HG03439 (cell line): ENCODE measurements around the gene ACSS2.
"Not testable (repeated sequence)": the region's sequence is repeated elsewhere in the genome, so short reads cannot be mapped to it uniquely, and the experiment has no call there.

Experiments used
- ATAC-seq: cut with Tn5 transposase; IDR thresholded peaks from one replicate; pipeline ENCODE4 v1.9.1; 2021; ENCODE audit warnings: mild to moderate bottlenecking, moderate library complexity; ENCODE audit not compliant: unreplicated experiment

Gene ACSS2

DNA sequence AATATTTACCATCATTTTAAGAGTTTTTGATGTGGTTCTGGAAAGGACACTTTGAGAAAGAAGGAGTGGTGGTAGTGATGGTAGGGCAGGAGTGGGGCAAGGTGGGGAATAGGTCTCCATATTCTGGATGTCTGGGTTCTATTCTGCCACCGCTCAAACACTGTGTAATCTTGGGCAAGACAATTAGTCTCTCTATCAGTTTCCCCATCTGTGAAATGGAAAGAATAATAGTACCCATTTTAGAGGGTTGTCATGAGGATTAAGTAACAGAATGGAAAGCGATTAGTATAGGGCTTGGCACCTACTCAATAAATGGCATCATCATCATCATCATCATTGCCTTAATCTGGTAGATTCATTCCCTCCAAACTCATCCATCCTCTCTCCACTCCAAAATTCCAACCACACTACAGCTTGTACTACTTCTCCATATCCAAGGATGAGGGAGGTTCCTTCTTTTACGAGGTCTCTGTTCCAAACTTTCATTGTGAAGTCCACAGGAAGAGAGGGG lies 2.8 kb upstream of the ACSS2 start:
- ATAC-seq: no peak

- ATAC-seq: no peak
Measured at GRCh38 chr20:34874094-34874654, 2.2 kb upstream of the ACSS2 start.

DNA sequence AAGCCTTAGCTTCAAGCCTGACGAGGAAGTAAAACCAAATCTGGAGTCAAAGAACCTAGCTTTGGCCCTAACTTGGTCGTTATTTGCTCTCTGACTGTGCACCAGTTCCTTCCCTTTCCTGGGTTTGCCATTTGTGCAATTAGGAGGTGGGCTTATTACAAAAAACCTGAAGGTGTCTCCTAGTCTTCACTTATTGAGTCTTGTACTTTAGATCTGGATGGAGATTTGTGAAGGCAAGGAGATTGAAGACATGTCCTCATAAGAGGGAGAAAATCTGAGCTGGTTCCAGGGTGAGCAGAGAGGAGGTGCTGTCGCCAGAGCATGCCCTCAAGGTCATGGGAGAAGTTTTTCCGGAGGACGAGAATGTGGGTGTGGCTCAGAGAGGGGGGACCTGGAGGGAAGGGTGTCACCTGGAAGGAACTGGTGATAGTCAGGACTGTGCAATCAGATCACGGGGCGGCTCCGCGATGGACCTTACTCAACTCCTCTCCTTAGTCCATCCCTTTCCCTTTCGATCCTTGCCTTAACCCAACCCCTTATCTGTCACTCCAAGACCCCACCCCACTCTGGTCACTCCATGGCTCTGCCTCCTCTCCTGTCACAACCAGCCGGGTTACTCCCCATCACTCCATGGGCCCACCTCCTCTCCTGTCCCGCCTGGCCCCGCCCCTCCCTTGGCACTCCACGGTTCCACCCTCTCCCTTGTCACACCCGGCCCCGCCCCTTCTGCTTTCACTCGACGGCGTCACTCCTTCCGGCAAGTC lies 588 bp upstream of the ACSS2 start:
- peak; percentile 65 for ATAC-seq

- no peak for ATAC-seq
Measured at GRCh38 chr20:34880215-34880850, 3.9 kb downstream of the ACSS2 start.

DNA sequence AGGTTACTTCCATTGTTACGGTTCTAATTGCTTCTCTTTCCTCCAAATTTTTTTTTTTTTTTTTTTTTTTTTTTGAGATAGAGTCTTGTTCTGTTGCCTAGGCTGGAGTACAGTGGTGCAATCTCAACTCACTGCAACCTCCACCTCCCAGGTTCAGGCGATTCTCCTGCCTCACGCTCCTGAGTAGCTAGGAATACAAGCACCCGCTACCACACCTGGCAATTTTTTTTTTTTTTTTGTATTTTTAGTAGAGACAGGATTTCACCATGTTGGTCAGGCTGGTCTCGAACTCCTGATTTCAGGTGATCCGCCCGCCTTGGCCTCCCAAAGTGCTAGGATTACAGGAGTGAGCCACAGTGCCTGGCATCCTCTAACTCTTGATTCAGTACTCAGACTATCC lies 4.6 kb downstream of the ACSS2 start:
- not testable (repeated sequence) for ATAC-seq

DNA sequence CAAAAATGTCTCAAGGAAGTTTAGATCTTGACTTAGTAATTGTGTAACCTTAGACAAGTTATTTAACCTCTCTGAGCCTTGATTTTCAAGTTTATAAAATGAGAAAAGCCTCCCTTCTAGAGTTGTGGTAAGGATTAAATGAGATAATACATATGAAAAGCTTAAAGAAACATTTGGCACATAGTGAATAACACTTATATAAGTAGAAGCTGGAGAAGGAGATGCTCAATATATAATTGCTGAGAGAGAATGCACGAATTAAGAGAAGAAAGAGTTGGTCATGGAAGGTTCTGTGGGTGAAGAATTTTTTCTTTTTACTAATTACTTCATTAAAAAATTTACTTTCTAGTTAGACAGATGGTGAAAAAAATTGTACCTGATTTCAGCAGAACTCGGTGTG lies 5.3 kb downstream of the ACSS2 start:
- no peak for ATAC-seq

GRCh38 chr20:34883087-34883688 lies 6.8 kb downstream of the ACSS2 start:
- ATAC-seq: no peak

GRCh38 chr20:34883809-34884208 lies 7.4 kb downstream of the ACSS2 start:
- ATAC-seq: no peak

DNA sequence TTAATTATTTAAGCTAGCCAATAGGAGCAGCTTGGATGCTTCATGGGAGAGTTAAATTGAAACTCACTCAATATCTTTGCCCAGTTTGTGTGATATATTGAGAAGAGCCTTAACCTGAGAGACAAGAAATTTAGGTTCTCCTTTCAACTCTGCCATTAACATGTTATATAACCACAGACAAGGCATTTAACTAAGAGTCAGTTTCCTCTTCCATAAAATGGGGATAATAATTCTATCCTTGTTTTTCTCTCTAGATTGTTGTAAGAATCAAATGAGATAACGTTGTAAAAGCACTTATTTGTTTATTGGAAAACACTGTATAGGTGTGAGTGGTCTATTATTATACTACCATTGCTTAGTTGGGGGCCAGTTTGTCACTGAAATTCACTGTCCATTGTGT lies 7.8 kb downstream of the ACSS2 start:
- ATAC-seq: no peak

- no peak for ATAC-seq
Measured at GRCh38 chr20:34886122-34886521, 9.7 kb downstream of the ACSS2 start.

DNA sequence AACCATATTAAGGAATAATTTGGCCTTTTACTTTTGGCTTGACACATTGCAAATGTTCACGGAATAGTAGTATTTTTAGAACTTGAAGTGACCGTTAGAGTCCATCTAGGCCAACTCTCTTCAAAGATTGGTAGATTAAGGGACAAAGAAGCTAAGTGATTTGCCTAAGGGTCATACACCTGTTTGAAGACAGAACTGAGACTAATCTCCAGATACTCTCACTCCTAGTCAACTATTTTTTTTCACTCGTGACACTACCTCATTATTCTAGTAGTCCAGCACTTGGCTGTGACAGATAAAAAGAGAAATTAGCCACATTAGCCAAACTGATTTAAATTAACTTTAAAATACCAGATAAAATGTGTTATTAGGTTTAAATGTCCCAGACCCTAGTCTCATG lies 10.6 kb downstream of the ACSS2 start:
- ATAC-seq: peak; percentile 53

DNA sequence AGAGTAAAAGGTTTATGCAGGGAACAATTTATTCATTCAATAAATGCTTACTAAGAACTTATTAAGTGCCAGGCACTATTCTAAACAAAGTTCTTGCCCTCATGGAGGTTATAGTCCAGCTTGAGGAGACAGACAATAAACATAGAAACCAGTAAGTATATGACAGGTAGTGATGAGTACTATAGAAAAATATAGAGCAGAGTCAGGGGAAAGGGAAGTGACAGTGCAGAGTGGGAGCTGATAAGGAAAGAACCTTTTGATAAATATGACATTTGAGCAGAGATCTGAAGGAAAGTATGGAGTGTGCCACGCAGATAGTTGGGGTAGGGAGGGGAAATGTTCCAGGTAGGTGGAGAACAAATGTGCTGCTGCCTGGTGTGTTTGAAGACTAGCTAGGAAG lies 12.1 kb downstream of the ACSS2 start:
- no peak for ATAC-seq

DNA sequence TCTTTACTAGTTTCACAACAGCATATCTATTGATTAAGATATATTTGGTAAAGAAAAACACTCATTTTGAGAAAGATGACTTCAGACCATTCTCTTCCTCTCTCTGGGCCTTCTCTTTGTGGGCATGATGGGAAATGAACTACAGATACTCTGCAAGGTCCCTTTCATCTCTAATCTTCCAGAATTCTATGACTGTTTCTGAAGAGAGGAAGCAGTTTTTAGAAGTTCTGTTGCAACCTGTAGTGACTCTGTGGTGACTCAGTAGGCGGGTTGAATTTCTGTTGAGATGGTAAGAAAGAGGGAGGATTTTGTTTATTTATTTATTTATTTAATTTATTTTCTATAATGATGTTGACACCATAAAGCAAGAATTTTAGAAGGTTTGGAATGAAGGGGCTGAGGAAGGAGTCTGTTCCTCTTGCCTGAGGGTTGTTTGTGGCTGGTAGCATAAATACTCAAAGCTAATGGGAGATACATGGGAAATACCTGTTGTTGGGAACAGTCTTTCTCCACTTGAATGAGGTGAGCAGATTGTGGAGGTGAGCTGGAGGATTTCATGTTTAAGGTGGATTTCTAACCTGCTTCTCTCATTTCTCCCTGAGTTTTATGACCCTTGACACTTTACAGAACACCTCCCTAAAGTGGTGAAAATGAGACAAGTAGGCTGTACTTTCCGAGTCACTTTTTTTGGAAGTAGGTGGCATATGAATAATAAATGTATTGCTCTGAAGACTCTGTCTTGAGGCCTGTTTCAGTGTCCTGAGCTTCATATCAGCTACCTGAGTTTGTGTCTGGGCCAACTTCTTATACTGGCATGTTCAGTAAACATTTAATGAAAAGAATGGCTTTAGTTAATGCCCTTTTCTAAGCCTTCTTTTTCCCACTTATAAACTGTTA lies 15.0 kb downstream of the ACSS2 start:
- ATAC-seq: no peak

DNA sequence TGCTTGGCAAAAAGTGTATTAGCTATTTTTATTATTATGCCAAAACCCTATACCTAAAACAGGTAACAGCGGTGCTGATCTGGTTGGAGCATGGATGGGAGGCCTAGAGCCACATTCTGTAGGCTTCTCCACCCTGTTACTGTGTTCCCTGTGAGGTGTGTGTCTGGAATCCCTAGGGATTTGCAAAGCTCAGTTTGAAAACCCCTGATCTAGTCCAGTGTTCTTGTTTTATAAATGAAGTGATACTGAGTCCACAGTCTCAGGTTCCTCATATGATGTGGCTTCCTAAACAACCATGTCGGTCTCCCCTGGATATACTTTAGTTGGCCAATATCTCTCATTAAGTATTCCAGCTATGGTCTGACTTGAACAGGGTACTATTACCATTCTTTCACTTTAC lies 16.3 kb downstream of the ACSS2 start:
- ATAC-seq: no peak

DNA sequence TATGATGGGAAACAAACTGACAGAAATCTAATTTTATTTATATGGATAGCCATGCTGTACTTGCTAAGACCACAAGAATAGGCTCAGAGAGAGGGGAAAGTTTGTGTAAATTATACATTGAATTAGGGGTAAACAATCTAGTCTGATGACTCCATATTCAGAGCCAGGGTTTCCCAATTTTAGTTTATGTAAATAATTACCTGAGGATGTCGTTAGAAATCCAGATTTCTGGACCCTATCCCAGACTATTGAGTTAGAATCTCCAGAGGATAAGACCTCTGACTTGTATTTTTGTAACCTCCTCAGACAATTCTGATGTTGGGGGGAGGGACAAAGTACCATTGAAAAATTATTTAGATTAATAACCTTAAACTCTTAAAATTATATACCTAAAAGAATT lies 18.3 kb downstream of the ACSS2 start:
- ATAC-seq: no peak

DNA sequence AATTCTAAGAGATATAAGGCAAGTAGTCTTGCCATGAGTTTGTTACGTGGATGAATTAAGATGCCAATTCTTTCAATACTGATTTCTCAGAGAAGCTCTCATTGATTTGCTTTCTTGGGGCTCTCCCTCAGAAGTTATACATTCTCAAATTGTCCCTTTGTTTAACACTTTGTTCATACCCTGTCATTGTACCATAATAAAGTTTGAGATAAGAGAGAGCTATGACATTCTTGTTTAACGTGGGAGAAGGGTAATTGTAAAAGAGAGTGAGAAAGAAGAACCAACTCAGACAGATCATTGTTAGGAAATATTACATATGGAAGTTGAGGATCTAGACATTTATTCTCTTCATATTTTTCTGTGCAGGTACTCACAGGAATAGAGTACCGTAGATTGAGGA lies 19.1 kb downstream of the ACSS2 start:
- ATAC-seq: no peak

- no peak for ATAC-seq
Measured at GRCh38 chr20:34896086-34896621, 19.7 kb downstream of the ACSS2 start.

GRCh38 chr20:34898129-34898528 lies 21.7 kb downstream of the ACSS2 start:
- not testable (repeated sequence) for ATAC-seq

DNA sequence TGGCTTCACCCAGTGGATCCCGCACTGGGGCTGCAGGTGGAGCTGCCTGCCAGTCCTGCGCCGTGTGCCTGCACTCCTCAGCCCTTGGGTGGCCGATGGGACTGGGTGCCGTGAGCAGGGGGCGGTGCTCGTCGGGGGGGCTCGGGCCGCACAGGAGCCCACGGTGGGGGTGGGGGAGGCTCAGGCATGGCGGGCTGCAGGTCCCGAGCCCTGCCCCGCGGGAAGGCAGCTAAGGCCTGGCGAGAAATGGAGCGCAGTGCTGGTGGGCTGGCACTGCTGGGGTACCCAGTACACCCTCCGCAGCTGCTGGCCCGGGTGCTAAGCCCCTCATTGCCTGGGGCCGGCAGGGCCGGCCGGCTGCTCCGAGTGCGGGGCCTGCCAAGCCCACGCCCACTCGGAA lies 22.3 kb downstream of the ACSS2 start:
- not testable (repeated sequence) for ATAC-seq

DNA sequence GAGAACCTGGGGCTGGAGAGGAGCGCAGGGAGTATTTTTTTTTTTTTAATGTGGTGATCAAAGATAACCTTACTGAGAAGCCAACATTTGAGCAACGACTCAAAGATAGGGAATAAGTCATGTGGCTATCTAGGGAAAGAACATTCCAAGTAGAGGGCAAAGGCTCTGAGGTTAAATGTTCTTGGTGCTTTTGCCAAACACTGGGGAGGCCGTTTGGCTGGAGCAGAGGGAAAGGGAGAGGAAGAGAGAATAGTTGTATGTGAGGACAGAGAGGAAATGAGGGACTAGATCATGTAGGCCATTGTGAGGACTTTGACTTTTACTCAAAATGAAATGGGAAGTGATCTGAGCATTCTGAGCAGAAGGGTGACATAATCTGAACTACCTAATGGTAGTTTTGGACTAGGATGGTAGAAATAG lies 27.8 kb downstream of the ACSS2 start:
- no peak for ATAC-seq
